ENCODE data around the gene MLEC. TPM values are rescaled to one million over a fixed set of nuclear protein-coding genes. Genes with fewer than 3 reads are reported as not detected.
"Not testable (repeated sequence)": the region's sequence is repeated elsewhere in the genome, so short reads cannot be mapped to it uniquely, and the experiment has no call there.

Gene MLEC
- polyA plus RNA-seq, 4 donors = 148 to 173 (median 163) TPM

DNA sequence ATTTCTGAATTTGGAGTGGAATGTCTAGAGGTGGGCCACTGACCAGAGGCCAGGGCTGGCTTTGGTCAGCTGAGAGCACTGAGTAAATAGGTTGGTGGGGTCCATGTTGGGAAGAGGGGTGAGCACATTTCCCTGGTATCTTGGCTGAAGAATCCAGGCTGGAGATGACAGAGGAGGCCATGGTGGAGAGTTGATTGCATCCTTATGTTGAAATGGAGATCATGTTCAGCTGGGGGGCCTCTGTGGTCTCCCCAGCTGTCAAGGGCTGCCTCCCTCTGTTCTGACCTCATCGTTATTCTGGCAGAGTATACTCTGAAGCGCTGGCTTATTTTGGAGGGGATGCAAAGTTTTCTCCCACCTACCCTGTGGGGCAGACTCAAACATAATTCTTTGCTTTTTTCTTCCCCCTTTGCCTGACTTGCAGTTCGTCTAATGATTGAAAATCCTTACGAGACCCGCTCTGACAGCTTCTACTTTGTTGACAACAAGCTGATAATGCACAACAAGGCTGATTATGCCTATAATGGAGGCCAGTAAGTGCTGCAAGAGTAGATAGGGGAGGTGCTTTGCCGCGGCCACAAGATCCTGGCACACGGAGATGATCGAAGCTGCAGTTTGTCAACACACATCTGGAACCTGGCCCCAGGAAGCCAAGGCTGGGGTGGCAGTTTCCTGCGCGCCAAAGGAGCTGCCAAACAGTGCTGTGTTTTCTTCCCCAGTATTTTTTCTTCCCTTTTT lies 32.7 kb downstream of the MLEC start:
- no peak for DNase-seq (ENCODE audit: low read depth in 4 of 4, low spot score in 3 of 4)

DNA sequence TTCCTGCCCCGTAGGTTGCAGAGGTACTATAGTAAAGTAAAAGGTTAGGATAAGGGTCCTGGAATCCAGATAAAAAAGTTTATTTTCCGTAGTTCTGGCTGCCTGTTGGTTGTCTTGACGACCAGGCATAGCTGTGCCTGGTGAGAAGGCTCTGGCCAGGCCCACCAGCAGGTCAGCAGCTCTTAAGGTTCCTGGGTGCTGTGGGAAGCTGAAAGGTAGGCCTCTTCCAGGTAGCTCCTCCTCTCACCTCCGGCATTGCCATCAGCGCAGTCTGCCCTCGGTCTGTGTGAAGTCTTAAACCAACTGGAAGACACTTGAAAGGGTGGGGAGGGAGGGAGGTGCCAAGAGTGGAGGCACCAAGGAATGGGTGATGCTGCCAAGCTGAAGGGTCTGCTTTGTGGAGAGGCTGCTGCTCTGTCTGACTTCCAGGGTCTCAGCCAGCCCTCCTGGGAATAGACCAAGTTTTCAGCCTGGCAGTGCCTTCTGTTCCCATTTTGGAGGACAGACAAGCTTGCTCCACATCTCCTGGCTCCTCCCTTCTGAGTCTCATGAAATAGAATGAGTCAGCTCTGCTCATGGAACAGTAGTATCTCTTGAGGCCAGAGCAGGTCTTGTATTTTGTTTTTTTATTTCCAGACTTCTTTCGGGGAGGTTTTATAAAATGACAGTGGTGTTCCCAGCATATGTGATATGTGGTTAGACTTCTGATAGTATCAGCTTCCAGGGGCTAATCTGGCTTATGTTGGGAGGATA lies 33.5 kb downstream of the MLEC start:
- no peak for DNase-seq (ENCODE audit: low read depth in 4 of 4, low spot score in 3 of 4)

DNA sequence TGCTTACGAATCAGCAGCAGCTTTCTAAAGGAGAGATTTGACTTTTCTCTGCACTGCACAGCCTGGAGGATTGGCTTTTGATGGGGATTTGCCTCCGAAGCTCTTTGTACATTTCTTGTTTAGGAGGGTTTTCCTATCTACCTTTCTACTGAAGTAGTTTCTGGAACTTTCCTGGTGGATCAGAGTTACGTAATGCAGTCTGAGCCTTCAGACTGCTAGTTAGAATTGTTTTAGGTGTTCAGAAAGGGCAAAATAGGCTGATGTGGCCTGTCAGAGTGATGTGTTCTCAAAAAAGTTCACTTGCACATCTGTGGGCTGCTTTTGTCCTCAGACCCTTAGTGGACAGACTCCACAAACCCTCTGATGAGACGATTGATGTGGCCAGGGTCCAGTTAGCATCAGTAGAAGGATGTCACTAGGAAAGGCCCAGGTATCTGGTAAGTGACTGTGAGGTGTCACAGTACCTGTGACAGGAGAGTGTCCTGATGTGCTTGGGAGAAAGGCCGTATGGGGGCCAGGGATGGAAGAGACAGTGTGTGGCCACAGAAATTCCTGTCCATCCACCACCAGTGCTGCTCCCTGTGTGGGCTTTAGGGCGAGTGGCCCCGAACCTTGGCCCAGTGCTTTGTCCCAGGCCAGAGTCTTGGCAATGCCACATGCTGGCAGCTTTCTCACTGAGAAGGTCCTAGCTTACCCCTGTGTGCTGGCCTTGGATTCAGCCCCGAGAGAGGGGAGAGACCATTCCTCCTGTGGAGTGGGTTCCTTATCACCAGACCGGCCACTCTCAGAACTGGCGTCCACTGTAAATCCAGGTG lies 34.2 kb downstream of the MLEC start:
- DNase-seq (ENCODE audit: low read depth in 4 of 4, low spot score in 3 of 4) = no peak

DNA sequence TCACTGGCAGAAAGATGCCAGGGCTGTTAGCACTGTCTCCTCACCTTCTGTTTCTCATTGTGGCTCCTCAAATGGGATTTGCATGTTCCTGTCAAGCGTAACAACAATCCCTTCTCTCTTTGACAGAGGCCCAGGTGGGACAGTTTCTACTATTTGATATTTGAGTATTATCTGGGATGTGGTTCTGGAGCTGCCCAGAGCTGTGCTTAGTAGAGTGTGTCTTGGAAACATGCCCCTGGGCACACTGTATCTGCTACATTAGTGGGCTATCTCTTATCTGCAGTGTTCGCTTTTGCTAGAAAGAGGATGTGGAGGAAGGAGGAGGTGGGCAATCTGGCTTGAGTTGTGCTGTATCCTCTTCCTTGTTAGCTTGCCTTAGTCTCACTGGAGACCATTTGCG lies 34.9 kb downstream of the MLEC start:
- no peak for DNase-seq (ENCODE audit: low read depth in 4 of 4, low spot score in 3 of 4)

GRCh38 chr12:120722784-120723183 lies 35.8 kb downstream of the MLEC start:
- no peak for DNase-seq (ENCODE audit: low read depth in 4 of 4, low spot score in 3 of 4)

GRCh38 chr12:120724720-120725119 lies 37.8 kb downstream of the MLEC start:
- no peak for DNase-seq (ENCODE audit: low read depth in 4 of 4, low spot score in 3 of 4)

DNA sequence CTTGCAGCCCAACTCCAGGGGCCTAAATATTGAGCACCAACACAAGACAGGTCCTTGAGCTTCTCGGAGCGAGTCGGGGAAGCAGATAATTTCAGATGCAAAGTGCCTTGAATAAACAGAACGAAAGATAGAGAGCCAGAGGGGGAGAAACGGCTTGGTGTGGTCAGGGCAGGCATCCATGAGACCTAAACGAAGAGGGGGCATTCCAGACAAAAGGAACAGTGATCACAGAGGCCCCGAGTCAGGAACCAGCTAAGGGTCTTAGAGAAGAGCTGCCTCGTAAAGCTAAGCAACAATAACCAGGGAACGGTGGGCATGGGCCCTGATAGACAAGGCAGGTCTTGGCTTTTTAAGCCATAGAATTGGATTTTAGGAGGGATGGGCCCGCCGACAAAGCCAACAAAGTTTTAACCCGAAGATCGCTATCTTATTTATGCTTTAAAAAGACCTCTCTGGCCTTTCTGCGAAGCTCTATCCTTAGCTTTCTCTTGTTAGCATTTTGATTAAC lies 38.3 kb downstream of the MLEC start:
- DNase-seq (ENCODE audit: low read depth in 4 of 4, low spot score in 3 of 4) = no peak

- DNase-seq (ENCODE audit: low read depth in 4 of 4, low spot score in 3 of 4) = peak; percentile 65 to 79 (median 74)
Observed at GRCh38 chr12:120725659-120726509, 38.9 kb downstream of the MLEC start, which contains the start of gene ACADS. TSS of gene ACADS (plus strand) at chr12:120725826. CDS start at chr12:120725886, 60 bp downstream.

GRCh38 chr12:120726510-120726793 lies 39.5 kb downstream of the MLEC start:
- no peak for DNase-seq (ENCODE audit: low read depth in 4 of 4, low spot score in 3 of 4)

DNA sequence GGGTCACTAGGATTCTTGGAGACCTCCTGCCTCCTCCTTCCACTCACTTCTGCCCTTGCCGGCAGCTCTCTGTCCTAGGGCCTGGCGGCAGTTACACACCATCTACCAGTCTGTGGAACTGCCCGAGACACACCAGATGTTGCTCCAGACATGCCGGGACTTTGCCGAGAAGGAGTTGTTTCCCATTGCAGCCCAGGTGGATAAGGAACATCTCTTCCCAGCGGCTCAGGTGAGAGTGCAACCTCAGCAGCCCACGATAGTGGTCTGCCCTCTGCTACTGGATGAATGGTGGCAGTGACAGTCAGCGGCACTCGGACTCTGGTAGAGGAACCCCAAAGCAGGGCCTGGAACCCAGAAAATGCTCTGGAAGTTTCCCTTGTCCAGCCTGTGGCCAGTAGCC lies 40.0 kb downstream of the MLEC start:
- DNase-seq (ENCODE audit: low read depth in 4 of 4, low spot score in 3 of 4) = no peak

DNA sequence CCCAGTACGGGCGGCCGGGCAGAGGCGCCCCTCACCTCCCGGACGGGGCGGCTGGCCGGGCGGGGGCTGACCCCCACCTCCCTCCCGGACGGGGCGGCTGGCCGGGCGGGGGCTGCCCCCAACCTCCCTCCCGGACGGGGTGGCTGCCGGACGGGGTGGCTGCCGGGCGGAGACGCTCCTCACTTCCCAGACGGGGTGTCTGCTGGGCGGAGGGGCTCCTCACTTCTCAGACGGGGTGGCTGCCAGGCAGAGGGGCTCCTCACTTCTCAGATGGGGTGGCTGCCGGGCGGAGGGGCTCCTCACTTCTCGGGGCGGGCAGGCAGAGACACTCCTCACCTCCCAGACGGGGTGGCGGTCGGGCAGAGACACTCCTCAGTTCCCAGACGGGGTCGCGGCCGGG lies 45.2 kb downstream of the MLEC start:
- not testable (repeated sequence) for DNase-seq (ENCODE audit: low read depth in 4 of 4, low spot score in 3 of 4)

- no peak for DNase-seq (ENCODE audit: low read depth in 4 of 4, low spot score in 3 of 4)
Observed at GRCh38 chr12:120733574-120733973, 46.6 kb downstream of the MLEC start.

DNA sequence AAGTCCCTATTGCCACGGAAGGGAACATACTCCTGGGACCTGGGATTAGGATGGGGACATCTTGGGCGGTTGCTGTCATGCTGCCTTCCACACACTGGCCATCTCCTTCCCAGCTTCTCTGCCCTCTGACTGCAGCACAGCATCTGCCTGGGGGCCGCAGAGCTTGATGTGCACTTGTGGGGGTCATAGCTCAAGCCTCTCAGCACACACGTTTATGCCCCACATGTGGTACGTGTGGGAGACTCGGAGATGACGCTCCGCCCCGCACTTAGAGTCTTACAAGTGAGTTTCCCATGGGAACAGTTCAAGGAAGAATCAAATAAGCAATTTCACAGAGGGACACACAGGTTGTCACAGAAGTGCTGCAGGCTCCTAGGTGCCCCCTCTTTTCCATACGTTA lies 47.3 kb downstream of the MLEC start:
- DNase-seq (ENCODE audit: low read depth in 4 of 4, low spot score in 3 of 4) = no peak

DNA sequence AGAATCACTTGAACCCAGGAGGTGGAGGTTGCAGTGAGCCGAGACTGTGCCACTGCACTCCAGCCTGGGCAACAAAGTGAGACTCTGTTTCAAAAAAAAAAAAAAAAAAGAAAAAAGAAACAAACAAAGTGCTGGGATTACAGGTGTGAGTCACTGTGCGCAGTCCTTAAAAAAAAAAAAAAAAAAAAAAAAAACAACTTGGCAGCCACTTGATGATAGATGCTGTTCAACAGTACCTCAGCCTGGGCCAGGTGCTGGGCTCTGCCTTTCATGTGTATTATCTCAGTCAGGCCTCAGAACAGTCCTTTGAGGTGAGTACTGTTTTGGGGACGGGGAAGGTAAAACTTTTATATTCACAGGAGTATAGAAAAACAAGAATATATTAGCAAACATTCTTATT lies 48.2 kb downstream of the MLEC start:
- no peak for DNase-seq (ENCODE audit: low read depth in 4 of 4, low spot score in 3 of 4)

DNA sequence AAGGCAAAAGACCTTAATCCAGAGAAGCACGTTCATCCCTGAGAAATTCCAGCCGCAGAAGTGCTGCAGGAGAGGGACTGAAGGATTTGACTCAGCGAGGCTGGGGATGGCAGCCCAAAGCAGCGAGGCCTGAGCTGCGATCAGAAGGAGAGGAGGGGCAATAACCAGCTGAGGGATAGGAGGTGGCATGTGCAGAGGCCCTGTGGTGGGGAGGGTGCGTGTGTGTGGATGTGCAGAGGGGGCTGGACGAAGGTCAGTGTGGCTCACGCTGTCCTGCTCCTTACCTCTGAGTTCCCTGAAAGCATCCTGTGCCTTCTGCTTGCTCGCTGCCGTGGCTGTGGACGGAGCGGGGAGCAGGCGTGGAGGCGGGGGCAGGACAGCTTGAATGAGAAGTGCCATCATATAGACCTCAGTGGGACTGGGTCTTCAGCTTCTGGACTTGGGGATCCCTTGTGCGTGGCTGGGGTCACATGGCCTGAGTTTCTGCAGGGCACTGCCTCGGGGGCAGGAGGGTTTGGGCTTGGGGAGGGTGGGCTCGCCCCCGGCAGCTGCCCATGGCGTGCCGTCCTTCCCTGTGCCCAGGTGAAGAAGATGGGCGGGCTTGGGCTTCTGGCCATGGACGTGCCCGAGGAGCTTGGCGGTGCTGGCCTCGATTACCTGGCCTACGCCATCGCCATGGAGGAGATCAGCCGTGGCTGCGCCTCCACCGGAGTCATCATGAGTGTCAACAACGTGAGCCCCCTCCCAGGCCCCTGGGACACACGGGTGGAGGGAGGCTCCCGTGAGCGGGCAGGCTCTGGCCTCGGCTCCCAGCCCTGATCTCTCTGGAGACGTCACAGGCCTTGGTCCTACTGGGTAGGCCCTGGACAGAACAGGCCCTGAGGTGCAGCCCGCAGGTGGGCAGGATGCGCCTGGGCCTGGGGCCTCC lies 49.7 kb downstream of the MLEC start:
- no peak for DNase-seq (ENCODE audit: low read depth in 4 of 4, low spot score in 3 of 4)

GRCh38 chr12:120737557-120738251 lies 50.8 kb downstream of the MLEC start:
- no peak for DNase-seq (ENCODE audit: low read depth in 4 of 4, low spot score in 3 of 4)

DNA sequence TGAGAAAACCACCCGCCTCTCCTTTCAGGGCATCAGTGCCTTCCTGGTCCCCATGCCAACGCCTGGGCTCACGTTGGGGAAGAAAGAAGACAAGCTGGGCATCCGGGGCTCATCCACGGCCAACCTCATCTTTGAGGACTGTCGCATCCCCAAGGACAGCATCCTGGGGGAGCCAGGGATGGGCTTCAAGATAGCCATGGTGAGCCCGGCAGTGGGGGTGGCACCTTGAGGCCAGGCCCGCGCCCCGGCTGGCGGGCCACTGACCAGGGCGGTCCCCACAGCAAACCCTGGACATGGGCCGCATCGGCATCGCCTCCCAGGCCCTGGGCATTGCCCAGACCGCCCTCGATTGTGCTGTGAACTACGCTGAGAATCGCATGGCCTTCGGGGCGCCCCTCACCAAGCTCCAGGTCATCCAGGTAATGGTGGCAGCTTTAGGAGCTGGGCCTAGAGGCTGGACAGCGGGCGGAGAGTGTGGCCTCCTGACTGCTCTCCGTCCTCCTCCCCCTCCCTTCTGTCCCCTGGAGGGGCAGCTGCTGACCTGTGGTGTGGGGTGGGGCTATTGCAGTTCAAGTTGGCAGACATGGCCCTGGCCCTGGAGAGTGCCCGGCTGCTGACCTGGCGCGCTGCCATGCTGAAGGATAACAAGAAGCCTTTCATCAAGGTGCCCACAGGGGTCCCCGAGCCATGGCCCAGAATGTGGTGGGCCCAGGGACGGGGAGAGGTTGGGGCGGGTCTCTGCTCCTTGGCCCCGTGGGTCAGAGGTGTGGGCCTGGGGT lies 51.5 kb downstream of the MLEC start:
- no peak for DNase-seq (ENCODE audit: low read depth in 4 of 4, low spot score in 3 of 4)
